Neural progenitor cell (in vitro differentiated cells): ENCODE measurements around the gene UNC119B.

Experiments used
- CTCF ChIP-seq: fragments of 200-600 bp; sonication (generic); IDR thresholded peaks from 2 replicates; pipeline ENCODE4 v1.5.1; 2017; ENCODE audit warnings: antibody characterized with exemption, mild to moderate bottlenecking
- EZH2 ChIP-seq: fragments of 200-600 bp; sonication (generic); IDR thresholded peaks from 2 replicates; pipeline ENCODE4 v1.6.1; 2017; ENCODE audit warnings: antibody characterized with exemption, mild to moderate bottlenecking, moderate library complexity

GRCh38 chr12:120766566-120766965, 56.3 kb downstream of the UNC119B start:
- TF ChIP-seq CTCF (no peak), EZH2 (no peak)
